HG03439 (cell line): ENCODE data around the gene RALGPS2.

Experiments
- ATAC-seq: cut with Tn5 transposase; IDR thresholded peaks from one replicate; pipeline ENCODE4 v1.9.1; 2021; ENCODE audit warnings: mild to moderate bottlenecking, moderate library complexity; ENCODE audit not compliant: unreplicated experiment

RALGPS2 gene

GRCh38 chr1:178724728-178725465 is at the start of gene RALGPS2:
Gene RALGPS2, plus strand, starts transcription at chr1:178725244. Its CDS starts 51,521 bp downstream, at chr1:178776765.
- peak; percentile 69 for ATAC-seq

GRCh38 chr1:178679237-178679636 is 45.8 kb upstream of the RALGPS2 start:
- no peak for ATAC-seq

- ATAC-seq = no peak
Measured at GRCh38 chr1:178682429-178682828, 42.6 kb upstream of the RALGPS2 start.

GRCh38 chr1:178682886-178683285 is 42.2 kb upstream of the RALGPS2 start:
- no peak for ATAC-seq

- ATAC-seq = no peak
Measured at GRCh38 chr1:178683291-178683690, 41.8 kb upstream of the RALGPS2 start.

GRCh38 chr1:178684111-178684510 is 40.9 kb upstream of the RALGPS2 start:
- no peak for ATAC-seq

- peak; percentile 85 for ATAC-seq
Measured at GRCh38 chr1:178684542-178685000, 40.5 kb upstream of the RALGPS2 start.

GRCh38 chr1:178686407-178686806 is 38.6 kb upstream of the RALGPS2 start:
- no peak for ATAC-seq

GRCh38 chr1:178688244-178688643 is 36.8 kb upstream of the RALGPS2 start:
- ATAC-seq = no peak

- ATAC-seq = no peak
Measured at GRCh38 chr1:178689769-178690168, 35.3 kb upstream of the RALGPS2 start.

- no peak for ATAC-seq
Measured at GRCh38 chr1:178690496-178690895, 34.5 kb upstream of the RALGPS2 start.

GRCh38 chr1:178692564-178693327 is 32.3 kb upstream of the RALGPS2 start:
- ATAC-seq = no peak

- ATAC-seq = no peak
Measured at GRCh38 chr1:178693366-178693765, 31.7 kb upstream of the RALGPS2 start.

- no peak for ATAC-seq
Measured at GRCh38 chr1:178694923-178695525, 30.0 kb upstream of the RALGPS2 start.

- no peak for ATAC-seq
Measured at GRCh38 chr1:178702146-178702545, 22.9 kb upstream of the RALGPS2 start.

- ATAC-seq = no peak
Measured at GRCh38 chr1:178704833-178705232, 20.2 kb upstream of the RALGPS2 start.

- no peak for ATAC-seq
Measured at GRCh38 chr1:178706432-178706831, 18.6 kb upstream of the RALGPS2 start.

- no peak for ATAC-seq
Measured at GRCh38 chr1:178713259-178713658, 11.8 kb upstream of the RALGPS2 start.

- no peak for ATAC-seq
Measured at GRCh38 chr1:178714453-178714852, 10.6 kb upstream of the RALGPS2 start.

GRCh38 chr1:178716111-178716510 is 8.9 kb upstream of the RALGPS2 start:
- ATAC-seq = no peak

GRCh38 chr1:178718520-178718919 is 6.5 kb upstream of the RALGPS2 start:
- no peak for ATAC-seq

GRCh38 chr1:178723546-178723945 is 1.5 kb upstream of the RALGPS2 start:
- no peak for ATAC-seq
